Thyroid gland (tissue), 4 donors: ENCODE measurements around the gene DTX1. TPM values are rescaled to one million over a fixed set of nuclear protein-coding genes. Genes with fewer than 3 reads are reported as not detected.

Experiments used
- DNase-seq, 2 donors: peaks; one replicate each; pipeline ENCODE4 v3.0.0-alpha.2; 2019
- H3K27ac ChIP-seq, 3 donors: fragments of 200-600 bp; sonication (generic); 1 replicate in 2 of 3; 2 replicates in 1 of 3; pipeline ENCODE4 v1.5.1; 2016 to 2019; ENCODE audit warnings: mild to moderate bottlenecking in 1 of 3, moderate library complexity in 1 of 3
- H3K27me3 ChIP-seq: fragments of 200-600 bp; sonication (generic); one replicate; pipeline ENCODE4 v1.5.1; 2019
- H3K36me3 ChIP-seq, 2 donors: fragments of 200-600 bp; sonication (generic); one replicate each; pipeline ENCODE4 v1.5.1; 2016 to 2019
- H3K4me1 ChIP-seq, 2 donors: fragments of 200-600 bp; sonication (generic); one replicate each; pipeline ENCODE4 v1.5.1; 2017 to 2019
- H3K4me3 ChIP-seq, 3 donors: fragments of 200-600 bp; sonication (generic); replicated peaks in 1 of 3; 1 replicate in 2 of 3; 2 replicates in 1 of 3; pipeline ENCODE4 v1.5.1; 2016; ENCODE audit warnings: mild to moderate bottlenecking in 1 of 3
- H3K9me3 ChIP-seq: fragments of 200-600 bp; sonication (generic); one replicate; pipeline ENCODE4 v1.5.1; 2017
- CTCF ChIP-seq, 6 experiments: fragments of 200-600 bp in 3 of 6; fragments of 450-650 bp in 3 of 6; sonication (generic) in 3 of 6; IDR thresholded peaks; one replicate each; pipeline ENCODE4 v1.5.1; 2016 to 2019; ENCODE audit warnings: antibody characterized with exemption in 6 of 6, mild to moderate bottlenecking in 2 of 6, inconsistent platforms in 1 of 6, moderate library complexity in 1 of 6
- POLR2A ChIP-seq, 2 donors: fragments of 450-650 bp; IDR thresholded peaks; one replicate each; pipeline ENCODE4 v1.6.1; 2017; ENCODE audit warnings: antibody characterized with exemption in 2 of 2, mild to moderate bottlenecking in 2 of 2, moderate library complexity in 1 of 2
- WGBS, 2 donors: methylation state at CpG; one replicate each; pipeline ENCODE4 v1.1.5; 2017; 5-methylcytosine and 5-hydroxymethylcytosine counted together
- intact Hi-C: fragments of 100-400 bp; cut with DNase I; formaldehyde crosslinking; loops from one replicate; pipeline ENCODE4 v1.15.1; 2023
- total RNA-seq, 4 donors: library from RNA; depleted of rRNA; stranded (reverse); fragments of >200 nt; gene quantifications; one replicate each; pipeline ENCODE4 v1.2.3, GENCODE V29; 2016

DTX1 gene
- total RNA-seq, 4 donors from 2014 or later, result 11.5 to 37.1 (median 20.6) TPM

- Histone ChIP-seq H3K9me3 (no peaks in the 10 kb centered on the region), H3K4me3 (no peak overlapping the region), H3K4me1 (peaks cover 0 to 5% of the 10 kb centered on the region in 2 donors), H3K27ac (no peak overlapping the region), H3K27me3 (no peaks in the 10 kb centered on the region), H3K36me3 (no peaks in the 10 kb centered on the region)
- no peak for DNase-seq
- intact Hi-C loops, result no loop called here
- WGBS, 2 donors, result 54 to 63% methylated on average over 4 of the region's 4 CpGs
- TF ChIP-seq CTCF (IDR thresholded peaks at IDR 0.05) (no peak), POLR2A (IDR thresholded peaks at IDR 0.05) (no peak)
These were observed 63.6 kb downstream of the DTX1 start for GRCh38 chr12:113119980-113120669.

GRCh38 chr12:113120670-113121370 is 64.3 kb downstream of the DTX1 start:
- no peak overlapping the region for H3K4me3 ChIP-seq
- 49 to 61% methylated on average over 3 of the region's 3 CpGs for WGBS, 2 donors
- intact Hi-C loops, result no loop called here

GRCh38 chr12:113127791-113128199 is 71.3 kb downstream of the DTX1 start:
- Histone ChIP-seq H3K9me3 (no peaks in the 10 kb centered on the region), H3K4me3 (no peak overlapping the region), H3K27me3 (no peaks in the 10 kb centered on the region), H3K27ac (no peak overlapping the region), H3K4me1 (peaks cover 6 to 20% of the 10 kb centered on the region in 2 donors), H3K36me3 (no peaks in the 10 kb centered on the region)
- TF ChIP-seq POLR2A (IDR thresholded peaks at IDR 0.05) (no peak), CTCF (IDR thresholded peaks at IDR 0.05) (no peak)
- intact Hi-C loops, result no loop called here
- WGBS, 2 donors, result 63 to 68% methylated on average over 12 to 15 of the region's 15 CpGs
- no peak for DNase-seq

More at GRCh38 chr12:113120670-113121370, 64.3 kb downstream of the DTX1 start:
- H3K9me3 ChIP-seq, result no peaks in the 10 kb centered on the region
- peaks cover 0 to 5% of the 10 kb centered on the region in 2 donors for H3K4me1 ChIP-seq
- no peaks in the 10 kb centered on the region for H3K36me3 ChIP-seq
- H3K27ac ChIP-seq, result no peak overlapping the region
- DNase-seq, result peak; percentile 76 to 78
- TF ChIP-seq POLR2A (IDR thresholded peaks at IDR 0.05) (no peak), CTCF (IDR thresholded peaks at IDR 0.05) (no peak)
- no peaks in the 10 kb centered on the region for H3K27me3 ChIP-seq

GRCh38 chr12:113128802-113129663 is 72.5 kb downstream of the DTX1 start:
- DNase-seq, result no peak
- WGBS, 2 donors, result 72 to 84% methylated on average over 9 of the region's 9 CpGs
- Histone ChIP-seq H3K27ac (no peak overlapping the region), H3K4me3 (no peak overlapping the region), H3K27me3 (no peaks in the 10 kb centered on the region), H3K4me1 (peaks cover 13 to 32% of the 10 kb centered on the region in 2 donors), H3K9me3 (no peaks in the 10 kb centered on the region), H3K36me3 (no peaks in the 10 kb centered on the region)
- intact Hi-C loops, result no loop called here
- no peak for TF ChIP-seq POLR2A (IDR thresholded peaks at IDR 0.05)
- TF ChIP-seq CTCF (IDR thresholded peaks at IDR 0.05), result no peak
